Measurements from ENCODE around the gene TMEM114.
A peak's percentile ranks its signal among the peaks of the same experiment; 100 is the strongest.

Gene TMEM114

DNA sequence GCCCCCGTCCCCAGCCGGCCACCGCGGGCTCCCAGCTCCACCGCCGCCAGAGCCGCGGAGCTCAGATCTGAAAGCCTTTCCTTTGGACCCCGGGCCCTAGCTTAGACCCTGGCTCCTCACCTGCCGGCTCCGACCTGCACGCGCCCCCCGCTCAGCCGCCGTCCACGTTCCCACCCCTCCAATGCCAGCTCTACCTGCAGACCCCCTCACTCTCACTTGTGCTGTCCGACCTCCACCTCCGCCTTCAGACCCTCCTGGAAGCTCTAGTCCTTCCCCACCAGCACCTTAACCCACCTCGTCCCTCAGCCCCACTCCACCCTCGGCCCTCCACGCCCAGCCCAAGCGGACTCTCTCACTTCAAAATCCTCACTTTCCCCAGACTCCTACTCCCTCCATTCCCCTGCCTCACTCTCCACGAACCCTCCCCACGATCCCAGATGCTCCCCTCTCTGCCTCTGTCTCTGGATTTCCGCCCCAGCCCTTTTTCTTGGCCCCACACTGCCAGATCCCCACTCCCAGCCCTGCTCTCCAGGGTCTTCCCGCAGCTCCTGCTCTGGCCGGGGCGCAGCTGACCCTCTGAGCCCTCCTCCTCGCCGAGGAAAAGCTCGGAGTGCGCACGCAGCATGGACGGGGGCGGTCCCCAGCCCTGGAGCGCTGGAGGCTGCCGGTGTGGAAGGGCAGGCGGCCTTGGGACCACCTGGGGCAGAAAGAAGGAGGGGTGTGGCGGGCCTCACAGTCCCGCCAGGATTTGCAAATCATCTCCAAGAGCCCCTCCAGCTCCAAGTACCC lies at the start of gene TMEM114:
Gene TMEM114, minus strand, starts transcription at position 612 of the 789 bp plus-strand sequence. CDS start 673 bp downstream, outside the sequence.
- DNase-seq, result no peak

DNA sequence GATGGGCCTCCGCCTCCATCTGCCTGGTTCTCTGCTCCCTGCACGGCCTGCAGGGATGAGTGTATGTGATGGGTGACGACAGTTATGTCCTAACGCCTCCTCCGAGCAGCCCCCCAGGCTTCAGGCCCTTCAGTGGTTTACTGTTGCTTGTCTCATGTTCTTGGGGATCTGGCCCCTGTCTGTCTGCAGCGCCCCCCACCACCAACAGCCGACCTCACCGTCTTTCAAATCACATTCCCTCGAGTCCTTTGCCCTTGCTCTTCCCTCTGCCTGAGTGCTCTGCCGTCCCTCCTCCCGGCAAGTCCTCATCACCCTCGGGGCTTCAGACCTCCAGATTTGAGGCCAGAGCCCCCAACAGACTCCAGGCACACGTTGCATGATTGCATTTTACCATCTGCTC lies 49.4 kb upstream of the TMEM114 start:
- DNase-seq, result no peak

- no peak for DNase-seq
These were observed 44.9 kb upstream of the TMEM114 start for GRCh38 chr16:8634991-8635736.

DNA sequence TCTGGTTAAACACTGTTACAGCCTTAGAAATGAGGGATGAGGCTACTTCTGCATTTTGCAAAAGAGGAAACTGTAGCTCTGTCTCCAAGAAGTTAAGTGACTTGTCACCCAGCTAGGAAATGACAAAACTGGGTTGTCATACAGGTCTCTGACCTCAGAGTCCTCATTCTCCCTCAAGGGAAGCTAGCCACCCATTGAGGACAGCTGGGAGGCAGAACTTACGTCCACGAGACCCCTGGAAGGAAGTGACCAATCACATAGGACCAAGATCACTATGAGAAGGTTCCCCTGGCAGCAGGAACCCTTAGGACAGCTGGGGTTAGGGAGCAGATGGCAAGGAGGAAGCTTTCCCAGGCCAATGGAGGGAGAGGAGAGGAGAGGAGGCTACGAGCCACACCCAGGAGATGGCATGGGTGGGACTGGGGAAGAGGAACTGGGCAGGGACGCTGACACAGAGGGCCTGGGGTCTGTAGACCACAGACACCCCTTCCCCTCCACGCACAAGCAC lies 42.4 kb upstream of the TMEM114 start:
- no peak for DNase-seq

GRCh38 chr16:8631818-8632465 lies 41.6 kb upstream of the TMEM114 start:
- DNase-seq, result no peak

DNA sequence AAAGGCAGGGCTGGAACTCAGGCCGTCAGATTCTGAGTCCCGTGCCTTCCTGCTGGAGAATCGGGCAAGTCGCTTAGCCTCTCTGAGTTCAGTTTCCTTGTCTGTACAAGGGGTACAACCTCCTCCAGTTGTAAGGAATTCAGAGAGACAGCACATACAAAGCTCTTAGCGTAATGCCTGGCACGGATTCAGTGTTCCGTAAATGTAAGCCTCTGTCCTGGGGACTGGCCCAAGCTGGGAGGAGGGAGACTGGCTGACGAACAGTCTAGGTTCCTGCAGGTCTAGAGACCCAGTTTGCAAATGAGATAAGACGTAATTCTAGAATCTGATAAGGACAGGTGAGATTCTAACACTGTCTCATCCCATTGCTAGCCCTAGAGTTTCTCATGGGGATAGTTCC lies 41.1 kb upstream of the TMEM114 start:
- DNase-seq, result no peak

DNA sequence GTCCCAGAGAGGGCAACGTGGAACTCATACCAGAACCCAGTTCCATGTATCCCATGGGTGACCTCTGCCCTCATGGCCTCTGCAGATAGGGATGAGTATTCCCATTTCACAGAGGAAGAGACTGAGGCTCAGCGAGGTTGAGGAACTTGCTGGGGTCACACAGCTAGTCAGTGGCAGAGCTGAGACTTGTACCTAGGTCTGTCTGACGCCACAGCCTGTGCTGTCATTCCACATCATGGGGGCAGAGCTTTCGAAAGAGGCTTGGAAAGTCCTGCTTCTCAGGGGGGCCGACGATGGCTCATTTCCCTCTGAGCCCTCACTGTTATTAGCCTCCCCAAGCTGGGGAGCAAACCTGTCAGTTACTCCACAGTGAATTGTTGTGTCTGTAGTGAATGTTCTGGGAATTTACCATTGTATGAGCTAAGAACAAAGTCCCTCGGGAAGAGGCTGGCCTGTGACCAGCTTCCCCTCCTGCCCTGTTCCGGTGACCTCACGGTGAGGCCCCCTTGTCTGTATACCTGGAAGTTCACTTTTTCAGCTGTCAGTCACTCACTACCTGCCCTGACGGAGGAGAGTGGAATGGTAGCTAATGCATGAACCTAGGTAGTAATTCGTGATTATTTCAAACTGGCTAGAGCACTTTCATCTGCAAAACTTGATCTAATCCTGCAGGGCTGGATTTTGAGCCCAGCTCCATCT lies 40.1 kb upstream of the TMEM114 start:
- DNase-seq, result no peak

GRCh38 chr16:8628981-8629725 lies 38.8 kb upstream of the TMEM114 start:
- DNase-seq, result no peak

GRCh38 chr16:8627456-8627855 lies 37.1 kb upstream of the TMEM114 start:
- no peak for DNase-seq

DNA sequence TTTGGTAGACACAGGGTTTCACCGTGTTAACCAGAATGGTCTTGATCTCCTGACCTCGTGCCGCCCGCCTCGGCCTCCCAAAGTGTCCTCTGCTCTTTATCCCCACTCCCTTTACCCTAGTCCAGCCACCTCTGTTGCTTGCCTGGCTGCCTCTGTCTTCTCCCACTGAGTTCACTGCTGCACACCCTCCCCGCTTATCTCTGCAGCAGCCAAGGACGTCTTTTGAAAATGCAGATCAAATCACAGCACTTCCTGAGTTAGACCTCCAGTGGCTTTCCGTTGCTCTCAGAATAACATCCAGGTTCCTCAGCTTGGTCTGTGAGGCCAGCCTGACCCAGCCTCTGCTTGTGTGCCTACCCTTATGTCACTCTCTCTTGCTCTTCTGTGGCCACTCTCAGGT lies 36.6 kb upstream of the TMEM114 start:
- no peak for DNase-seq

GRCh38 chr16:8625491-8626087 lies 35.3 kb upstream of the TMEM114 start:
- no peak for DNase-seq

GRCh38 chr16:8623634-8624033 lies 33.3 kb upstream of the TMEM114 start:
- DNase-seq, result no peak

- DNase-seq, result no peak
These were observed 32.0 kb upstream of the TMEM114 start for GRCh38 chr16:8622315-8622656.

- peak; percentile 13 for DNase-seq
These were observed 31.4 kb upstream of the TMEM114 start, which contains the start of gene METTL22 for GRCh38 chr16:8621572-8622314. Gene METTL22, plus strand, starts transcription at chr16:8621698. Its CDS starts 3,968 bp downstream, at chr16:8625666.

- no peak for DNase-seq
These were observed 30.9 kb upstream of the TMEM114 start for GRCh38 chr16:8621222-8621571.

DNA sequence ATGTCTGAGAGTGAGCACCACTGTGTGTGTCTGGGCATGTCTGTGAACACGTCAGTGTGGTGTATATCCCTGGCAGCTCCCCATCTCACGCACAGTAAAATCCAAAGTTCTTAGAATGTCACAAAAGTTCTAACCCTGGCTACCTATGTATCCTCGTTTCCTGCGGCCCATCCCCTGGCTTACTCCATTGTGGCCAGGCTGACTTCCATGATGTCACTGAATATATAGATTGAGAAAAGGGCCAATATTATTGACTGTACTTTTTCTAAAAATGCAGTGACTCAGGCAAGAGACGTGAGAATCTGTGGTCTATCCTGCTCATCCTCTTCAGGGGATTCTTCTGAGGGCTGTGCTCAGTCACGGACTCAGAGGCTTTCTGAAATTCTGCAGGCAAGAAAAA lies 30.2 kb upstream of the TMEM114 start:
- DNase-seq, result no peak

DNA sequence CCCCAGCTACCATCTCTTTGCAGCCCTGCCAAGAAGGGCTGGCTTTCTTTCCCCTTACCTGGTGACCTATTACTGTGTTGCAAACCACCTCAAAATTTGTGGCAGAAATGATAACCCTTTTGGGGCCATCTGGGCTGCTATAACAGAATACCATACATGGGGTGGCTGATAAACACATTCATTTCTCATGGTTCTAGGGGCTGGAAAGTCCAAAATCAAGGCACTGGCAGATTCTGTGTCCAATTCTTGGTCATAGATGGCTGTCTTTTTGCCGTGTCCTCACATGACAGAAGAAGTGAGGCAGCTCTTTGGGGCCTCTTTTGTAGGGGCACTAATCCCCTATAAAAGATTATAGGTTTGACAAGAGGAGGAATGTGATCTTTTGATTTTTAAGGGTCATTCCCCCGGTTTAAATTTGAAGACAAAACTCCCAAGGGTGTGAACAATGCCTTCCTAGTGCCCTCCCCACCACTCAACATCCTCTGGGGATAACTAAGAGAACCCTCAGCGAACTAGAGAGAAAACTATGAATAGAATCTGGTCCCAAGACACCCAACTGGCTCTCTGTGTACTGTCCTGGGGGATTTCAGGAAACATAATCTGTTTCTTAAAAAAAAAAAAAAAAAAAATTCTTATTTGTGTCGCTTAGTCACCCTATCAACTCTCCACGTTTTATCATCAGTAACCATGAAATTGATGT lies 29.5 kb upstream of the TMEM114 start:
- DNase-seq, result no peak

- no peak for DNase-seq
These were observed 24.2 kb upstream of the TMEM114 start for GRCh38 chr16:8614435-8615029.

DNA sequence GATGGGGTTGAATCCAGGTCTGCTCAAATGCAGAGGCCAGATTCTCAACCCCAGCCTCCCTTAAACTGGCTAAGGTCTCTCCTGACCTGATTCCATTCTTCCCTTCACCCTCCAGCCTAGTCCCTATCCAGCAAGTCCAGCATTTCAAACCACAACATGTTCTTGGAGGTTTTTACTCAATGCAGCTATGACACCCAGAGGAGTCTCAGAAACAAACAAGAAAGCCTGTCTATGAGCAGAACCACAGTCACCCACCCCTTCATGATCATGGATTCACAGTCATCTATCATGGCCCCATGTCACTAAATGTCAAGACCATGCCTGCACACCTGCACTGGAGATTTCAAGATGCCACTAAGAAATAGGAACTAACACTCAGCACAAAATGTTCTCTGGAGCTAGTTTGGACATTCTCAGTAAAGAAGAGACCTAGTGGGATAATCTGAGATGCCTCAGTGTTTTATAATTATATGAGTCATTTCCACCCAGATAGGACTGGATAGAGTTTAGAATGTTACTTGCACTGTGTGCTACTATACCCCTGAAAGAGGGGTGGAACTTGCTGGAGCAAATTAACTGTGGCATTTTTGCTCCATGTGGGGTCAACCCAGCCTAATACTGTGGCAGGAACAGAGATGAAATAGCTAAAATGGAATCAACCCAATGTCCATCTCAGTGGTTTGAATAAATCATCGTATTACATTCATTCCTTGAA lies 21.7 kb upstream of the TMEM114 start:
- no peak for DNase-seq

Measured in NCI-H187 treated with DMSO at 0.1 percent for 48 hours (cell line).